OCI-LY1 (cell line): ENCODE data around the gene AADACL4.

ENCODE experiments used
- H2AFZ ChIP-seq: fragments of 200-600 bp; sonication (generic), shearing (Covaris generic); 2 replicates; pipeline ENCODE4 v1.6.0; 2014; ENCODE audit warnings: antibody characterized with exemption, mild to moderate bottlenecking, low read length
- H3F3A ChIP-seq: fragments of 200-600 bp; sonication (generic), shearing (Covaris generic); 2 replicates; pipeline ENCODE4 v1.6.0; 2014; ENCODE audit warnings: mild to moderate bottlenecking, antibody characterized with exemption, low read length, moderate library complexity; ENCODE audit not compliant: insufficient read depth
- H3K27ac ChIP-seq: fragments of 200-600 bp; sonication (generic); 2 replicates; pipeline ENCODE4 v1.5.1; 2014; ENCODE audit warnings: low read length, mixed run types, mild to moderate bottlenecking, low read depth; ENCODE audit not compliant: poor library complexity, severe bottlenecking
- H3K27me3 ChIP-seq: fragments of 200-600 bp; sonication (generic); 2 replicates; pipeline ENCODE4 v1.6.0; 2014; ENCODE audit warnings: antibody characterized with exemption, mild to moderate bottlenecking, low read length, moderate library complexity; ENCODE audit not compliant: insufficient read depth
- H3K36me3 ChIP-seq: fragments of 200-600 bp; sonication (generic); 2 replicates; pipeline ENCODE4 v1.6.1; 2014; ENCODE audit warnings: mild to moderate bottlenecking, antibody characterized with exemption, low read length, moderate library complexity, mixed read lengths; ENCODE audit not compliant: insufficient read depth
- H3K4me1 ChIP-seq: fragments of 200-600 bp; sonication (generic); 2 replicates; pipeline ENCODE4 v1.5.1; 2014; ENCODE audit warnings: mild to moderate bottlenecking, low read length, moderate library complexity; ENCODE audit not compliant: insufficient read depth, severe bottlenecking
- H3K4me2 ChIP-seq: fragments of 200-600 bp; sonication (generic), shearing (Covaris generic); 2 replicates; pipeline ENCODE4 v1.6.1; 2014; ENCODE audit warnings: low read length
- H3K4me3 ChIP-seq: fragments of 200-600 bp; sonication (generic); 2 replicates; pipeline ENCODE4 v1.5.1; 2014; ENCODE audit warnings: low read length, low read depth, mild to moderate bottlenecking, mixed read lengths; ENCODE audit not compliant: poor library complexity, severe bottlenecking
- H3K79me2 ChIP-seq: fragments of 200-600 bp; shearing (Covaris generic); 2 replicates; pipeline ENCODE4 v1.6.1; 2016; ENCODE audit warnings: mixed run types, low read length, mixed read lengths; ENCODE audit not compliant: insufficient read depth
- H3K9ac ChIP-seq: fragments of 200-600 bp; sonication (generic), shearing (Covaris generic); 2 replicates; pipeline ENCODE4 v1.6.1; 2014; ENCODE audit warnings: mild to moderate bottlenecking, low read length, mixed read lengths
- H3K9me2 ChIP-seq: fragments of 200-600 bp; sonication (generic), shearing (Covaris generic); 2 replicates; pipeline ENCODE4 v1.6.1; 2014; ENCODE audit warnings: low read depth, mild to moderate bottlenecking, low read length, mixed read lengths
- H3K9me3 ChIP-seq: fragments of 200-600 bp; shearing (Covaris generic); 2 replicates; pipeline ENCODE4 v1.6.1; 2014; ENCODE audit warnings: low read length, mixed read lengths
- H4K20me1 ChIP-seq: fragments of 200-600 bp; sonication (generic), shearing (Covaris generic); 2 replicates; pipeline ENCODE4 v1.6.0; 2016; ENCODE audit warnings: mild to moderate bottlenecking, low read length; ENCODE audit not compliant: insufficient read depth
- CTCF ChIP-seq: fragments of 200-600 bp; sonication (generic), shearing (Covaris generic); IDR thresholded peaks from 2 replicates; pipeline ENCODE4 v1.5.1; 2017; ENCODE audit warnings: mild to moderate bottlenecking, antibody characterized with exemption, low read length, moderate library complexity, mixed read lengths
- EZH2 ChIP-seq: fragments of 200-600 bp; sonication (generic), shearing (Covaris generic); IDR thresholded peaks from 2 replicates; pipeline ENCODE4 v1.8.0; 2017; ENCODE audit warnings: borderline replicate concordance, mixed run types, mild to moderate bottlenecking, antibody characterized with exemption, low read length, moderate library complexity, mixed read lengths

AADACL4 gene

GRCh38 chr1:12665511-12665910 is 21.6 kb downstream of the AADACL4 start:
- Histone ChIP-seq H3K9ac (no peak overlapping the region), H3K4me3 (no peak overlapping the region), H3K4me1 (no peaks in the 10 kb centered on the region), H3K36me3 (no peaks in the 10 kb centered on the region), H2AFZ (no peak overlapping the region), H3K4me2 (no peak overlapping the region), H3K9me2 (no peaks in the 10 kb centered on the region), H3K27ac (no peak overlapping the region), H3K27me3 (no peaks in the 10 kb centered on the region), H3F3A (no peaks in the 10 kb centered on the region), H4K20me1 (no peaks in the 10 kb centered on the region), H3K9me3 (no peaks in the 10 kb centered on the region), H3K79me2 (no peaks in the 10 kb centered on the region)
- TF ChIP-seq EZH2 (no peak), CTCF (no peak)

- Histone ChIP-seq H3K9me3 (no peaks in the 10 kb centered on the region), H3K27ac (no peak overlapping the region), H3F3A (no peaks in the 10 kb centered on the region), H3K4me2 (no peak overlapping the region), H3K9ac (no peak overlapping the region), H3K4me3 (no peak overlapping the region), H3K4me1 (no peaks in the 10 kb centered on the region), H3K9me2 (no peaks in the 10 kb centered on the region), H4K20me1 (no peaks in the 10 kb centered on the region), H3K27me3 (no peaks in the 10 kb centered on the region), H3K79me2 (no peaks in the 10 kb centered on the region), H3K36me3 (no peaks in the 10 kb centered on the region), H2AFZ (no peak overlapping the region)
- TF ChIP-seq EZH2 (no peak), CTCF (no peak)
Observed at GRCh38 chr1:12666141-12666735, 22.4 kb downstream of the AADACL4 start.

GRCh38 chr1:12669529-12670068 is 25.7 kb downstream of the AADACL4 start:
- no peak overlapping the region for H2AFZ ChIP-seq
- H3K27me3 ChIP-seq: no peaks in the 10 kb centered on the region
- H3K9ac ChIP-seq: no peak overlapping the region
- H4K20me1 ChIP-seq: no peaks in the 10 kb centered on the region
- no peaks in the 10 kb centered on the region for H3F3A ChIP-seq
- H3K9me2 ChIP-seq: no peaks in the 10 kb centered on the region
- no peak overlapping the region for H3K4me3 ChIP-seq
- H3K27ac ChIP-seq: no peak overlapping the region
- H3K4me2 ChIP-seq: no peak overlapping the region
- no peaks in the 10 kb centered on the region for H3K4me1 ChIP-seq
- TF ChIP-seq CTCF (no peak), EZH2 (no peak)
- no peaks in the 10 kb centered on the region for H3K79me2 ChIP-seq
- H3K36me3 ChIP-seq: no peaks in the 10 kb centered on the region
- no peaks in the 10 kb centered on the region for H3K9me3 ChIP-seq
